ENCODE measurements around the gene EXOC2. TPM values are rescaled to one million over a fixed set of nuclear protein-coding genes. Genes with fewer than 3 reads are reported as not detected.

EXOC2 gene
- total and polyA plus RNA-seq, 2 of the 13 experiments (the other 11 are each of a cell fraction or from before 2014, with no cell fraction given) = 12.6 to 22.9 TPM

DNA sequence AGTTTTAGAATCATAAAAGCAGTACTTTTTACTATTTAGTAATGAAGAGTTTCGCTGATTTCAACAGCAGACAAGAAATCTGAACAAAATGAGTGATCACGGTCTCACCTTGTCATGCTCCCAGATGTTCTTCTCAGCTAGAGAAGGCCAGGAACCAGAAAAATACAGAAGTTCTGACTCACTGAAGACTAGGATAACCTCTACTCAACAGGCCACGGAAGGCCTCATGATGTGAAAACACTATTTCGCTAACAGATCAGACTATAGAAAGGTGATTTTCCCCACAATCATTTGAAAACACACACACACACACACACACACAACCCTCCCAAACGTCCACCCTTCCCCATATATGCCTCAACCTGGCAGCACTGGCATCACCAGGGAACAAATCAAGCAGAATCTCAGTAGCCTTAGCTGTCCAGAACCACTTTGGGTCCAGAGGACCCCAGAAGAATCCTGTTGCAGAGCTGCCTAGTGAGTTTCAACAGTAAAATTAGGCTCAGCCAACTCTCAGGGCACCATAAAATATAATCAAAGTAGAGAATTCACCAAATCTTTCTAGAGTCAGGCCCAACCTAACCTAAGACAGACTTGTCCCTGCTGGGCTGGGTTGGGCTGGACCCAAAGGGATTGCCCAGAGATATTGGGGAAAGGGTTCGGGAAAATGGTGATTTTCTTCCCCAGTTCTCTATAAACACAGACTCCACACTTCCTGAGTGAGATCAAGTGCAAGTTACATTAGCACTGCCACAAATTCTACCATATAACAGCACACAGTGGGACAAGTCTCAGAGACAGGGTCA is 7.9 kb downstream of the EXOC2 start (continued):
- TF ChIP-seq CREB1 (IDR thresholded peaks at IDR 0.05) = no peak
- TF ChIP-seq CREB1 (CRISPR knock-in tag; IDR thresholded peaks at IDR 0.05) = no peak
- TF ChIP-seq HDAC1 (CRISPR knock-in tag; IDR thresholded peaks at IDR 0.05) = no peak
- TF ChIP-seq ZFP1 (CRISPR knock-in tag; IDR thresholded peaks at IDR 0.05) = no peak

DNA sequence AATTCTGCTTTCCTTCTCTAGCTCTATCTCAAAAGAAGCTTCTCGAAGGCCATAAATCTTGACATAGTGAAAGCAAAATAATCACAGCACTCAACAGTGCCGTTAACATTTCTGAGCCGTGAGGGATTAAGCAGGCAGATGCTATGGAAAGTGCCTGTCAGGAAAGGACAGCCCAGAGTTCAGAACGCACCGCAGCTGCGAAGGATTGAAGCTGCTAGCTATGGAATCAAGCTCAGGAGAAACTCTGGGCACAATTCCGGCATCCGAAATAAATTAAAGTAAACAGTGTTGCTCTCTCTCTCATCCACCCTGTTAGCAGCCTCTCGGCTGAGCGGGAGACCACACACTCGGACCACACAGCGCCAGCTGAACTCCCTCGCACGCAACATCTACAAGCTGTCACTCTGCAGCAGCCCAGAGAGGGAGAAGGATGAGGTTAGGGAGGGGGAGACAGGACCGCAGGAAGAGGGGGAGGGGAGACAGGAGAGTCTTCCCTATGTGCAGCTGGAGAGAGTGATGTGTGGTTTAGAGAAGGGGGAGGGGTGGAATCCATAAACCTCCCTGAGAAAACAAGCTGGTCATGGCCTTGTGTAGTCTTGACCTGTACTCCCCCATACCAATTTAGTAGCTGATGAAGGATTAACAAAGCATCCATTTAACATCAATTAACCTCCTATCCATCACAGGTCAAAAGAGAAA is 9.0 kb downstream of the EXOC2 start:
- no peak for ATAC-seq
- TF ChIP-seq, protein P1, sequence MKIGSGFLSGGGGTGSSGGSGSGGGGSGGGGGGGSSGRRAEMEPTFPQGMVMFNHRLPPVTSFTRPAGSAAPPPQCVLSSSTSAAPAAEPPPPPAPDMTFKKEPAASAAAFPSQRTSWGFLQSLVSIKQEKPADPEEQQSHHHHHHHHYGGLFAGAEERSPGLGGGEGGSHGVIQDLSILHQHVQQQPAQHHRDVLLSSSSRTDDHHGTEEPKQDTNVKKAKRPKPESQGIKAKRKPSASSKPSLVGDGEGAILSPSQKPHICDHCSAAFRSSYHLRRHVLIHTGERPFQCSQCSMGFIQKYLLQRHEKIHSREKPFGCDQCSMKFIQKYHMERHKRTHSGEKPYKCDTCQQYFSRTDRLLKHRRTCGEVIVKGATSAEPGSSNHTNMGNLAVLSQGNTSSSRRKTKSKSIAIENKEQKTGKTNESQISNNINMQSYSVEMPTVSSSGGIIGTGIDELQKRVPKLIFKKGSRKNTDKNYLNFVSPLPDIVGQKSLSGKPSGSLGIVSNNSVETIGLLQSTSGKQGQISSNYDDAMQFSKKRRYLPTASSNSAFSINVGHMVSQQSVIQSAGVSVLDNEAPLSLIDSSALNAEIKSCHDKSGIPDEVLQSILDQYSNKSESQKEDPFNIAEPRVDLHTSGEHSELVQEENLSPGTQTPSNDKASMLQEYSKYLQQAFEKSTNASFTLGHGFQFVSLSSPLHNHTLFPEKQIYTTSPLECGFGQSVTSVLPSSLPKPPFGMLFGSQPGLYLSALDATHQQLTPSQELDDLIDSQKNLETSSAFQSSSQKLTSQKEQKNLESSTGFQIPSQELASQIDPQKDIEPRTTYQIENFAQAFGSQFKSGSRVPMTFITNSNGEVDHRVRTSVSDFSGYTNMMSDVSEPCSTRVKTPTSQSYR (CRISPR knock-in tag; IDR thresholded peaks at IDR 0.05; ENCODE audit: borderline replicate concordance) = peak; percentile 47; the same call in 1 of the 2 replicates
- TF ChIP-seq ZNF441 (CRISPR knock-in tag; IDR thresholded peaks at IDR 0.05; ENCODE audit: borderline replicate concordance) = no peak
- no peak overlapping the region for H3K4me3 ChIP-seq (replicated peaks in 1 of 3; ENCODE audit: insufficient read depth in 1 of 3, low read depth in 2 of 3, low read length in 3 of 3)
- no peak for FAIRE-seq
- H3K9ac ChIP-seq (ENCODE audit: insufficient read depth, low read depth, low read length) = no peak overlapping the region
- no peaks in the 10 kb centered on the region; a peak in 1 of 5 replicates for H3K36me3 ChIP-seq (replicated peaks in 1 of 2; ENCODE audit: control insufficient read depth in 1 of 2, insufficient read depth in 2 of 2, low read length in 2 of 2)
- H3K4me2 ChIP-seq (ENCODE audit: low read depth, low read length) = no peak overlapping the region
- 91% methylated on average over 15 of the region's 15 CpGs for WGBS (ENCODE audit: low lambda C conversion rate)
- CTCF ChIA-PET (ENCODE audit: low intra/inter-chr PET ratio, low total read pairs) = no interaction called here
- peaks cover 6% of the 10 kb centered on the region; the same call in 1 of the 2 replicates for H3K4me1 ChIP-seq (ENCODE audit: insufficient read depth, low read length)
- no TSS peak for BruUV-seq (replicated peaks)
- no peaks in the 10 kb centered on the region for H3K9me3 ChIP-seq (ENCODE audit: low read length)
- peaks cover 25% of the 10 kb centered on the region for H3K79me2 ChIP-seq (ENCODE audit: insufficient read depth, low read length)
- no peak overlapping the region for H3K27ac ChIP-seq (ENCODE audit: extremely low read length, insufficient read depth, low read length)
- DNase-seq (ENCODE audit: low spot score) = no peak
- no peak overlapping the region for H2AFZ ChIP-seq (ENCODE audit: low read length)
- in situ Hi-C loops (cut with HindIII; ENCODE audit: extremely low pct_ligation_motif_present, low pct_unique_long_range_greater_than_20kb) = no loop called here
- H3K27me3 ChIP-seq (ENCODE audit: control insufficient read depth in 1 of 2, insufficient read depth in 2 of 2, low read length in 2 of 2) = no peaks in the 10 kb centered on the region
- POLR2A ChIA-PET = interaction anchor here (1.3 kb wide), 1 partner anchor 9 kb away, joined by 5 read pairs; the partner anchor contains the start of gene EXOC2
- H4K20me1 ChIP-seq (ENCODE audit: insufficient read depth, low read length) = no peaks in the 10 kb centered on the region
- intact Hi-C loops (cut with micrococcal nuclease; ENCODE audit: unreplicated experiment) = no loop called here

Data from HepG2 (cell line).